Measurements from ENCODE around the gene MAST4. TPM values are rescaled to one million over a fixed set of nuclear protein-coding genes. Genes with fewer than 3 reads are reported as not detected.
"Not testable (repeated sequence)": the region's sequence is repeated elsewhere in the genome, so short reads cannot be mapped to it uniquely, and the experiment has no call there.

The MAST4 gene
- total and polyA plus RNA-seq, 5 donors = 18.9 to 71.5 (median 52.4) TPM

DNA sequence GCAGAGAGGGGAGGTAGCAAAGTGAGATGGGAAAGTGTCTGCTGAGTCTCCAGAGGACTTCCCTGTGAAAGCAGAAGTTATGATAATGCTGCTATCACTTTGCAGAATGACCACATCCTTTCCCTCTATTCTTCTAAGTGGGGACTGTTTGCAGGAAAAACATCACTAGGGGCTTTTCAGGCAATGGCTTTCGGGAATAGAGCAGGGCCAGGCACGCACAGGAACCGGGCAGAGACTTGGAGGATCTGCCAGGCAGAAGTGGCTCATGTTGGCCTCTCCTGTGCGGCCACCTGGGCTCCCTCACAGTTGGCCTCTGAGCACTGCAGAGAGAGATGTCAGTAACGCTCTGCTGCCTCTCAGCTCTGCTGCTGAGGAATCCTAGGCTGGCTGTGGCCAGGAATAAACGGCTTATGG, 214.7 kb downstream of the MAST4 start:
- no peaks in the 10 kb centered on the region for H3K27me3 ChIP-seq (ENCODE audit: control insufficient read depth, insufficient read depth)
- ATAC-seq (no peak), DNase-seq (no peak)
- no peak overlapping the region for H3K27ac ChIP-seq (ENCODE audit: low read length)
- H3K4me1 ChIP-seq (ENCODE audit: control insufficient read depth, insufficient read depth, low read length) = peaks cover 4% of the 10 kb centered on the region
- no peaks in the 10 kb centered on the region for H3K9me3 ChIP-seq (ENCODE audit: control insufficient read depth, low read length)
- intact Hi-C loops (cut with DNase I) = loop anchor here in 3 of 4 donors (5.0 to 10.0 kb wide), 4 partner anchors 51 to 394 kb away; no protein-coding TSS in a partner anchor
- no peak overlapping the region for H3K4me3 ChIP-seq (ENCODE audit: low read length)
- 59% methylated on average over 6 of the region's 6 CpGs for WGBS

DNA sequence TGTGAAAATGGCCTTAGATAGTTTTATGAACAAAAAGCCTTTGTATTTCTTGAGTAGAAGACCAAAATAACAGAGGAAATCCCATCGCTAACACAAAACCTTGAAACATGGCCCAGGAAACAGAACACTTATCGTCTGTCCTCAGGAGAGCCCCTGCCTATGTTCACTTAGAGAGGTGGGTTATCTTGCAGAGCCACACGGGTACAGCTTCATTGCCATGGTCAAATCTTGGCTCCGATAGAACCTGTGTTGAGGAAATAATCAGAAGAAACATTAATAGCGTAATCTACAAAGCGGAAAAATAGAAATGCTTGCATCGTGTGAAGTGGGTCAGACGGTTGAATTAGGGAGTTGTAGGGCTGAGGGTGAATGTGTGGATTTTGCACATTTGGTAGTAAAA, 216.1 kb downstream of the MAST4 start:
- no peaks in the 10 kb centered on the region for H3K4me1 ChIP-seq (ENCODE audit: control insufficient read depth, insufficient read depth, low read length)
- no peaks in the 10 kb centered on the region for H3K27me3 ChIP-seq (ENCODE audit: control insufficient read depth, insufficient read depth)
- H3K27ac ChIP-seq (ENCODE audit: low read length) = no peak overlapping the region
- 83% methylated on average over 8 of the region's 8 CpGs for WGBS
- no peaks in the 10 kb centered on the region for H3K9me3 ChIP-seq (ENCODE audit: control insufficient read depth, low read length)
- DNase-seq (no peak), ATAC-seq (no peak)
- intact Hi-C loops (cut with DNase I) = loop anchor here in 3 of 4 donors (5.0 to 10.0 kb wide), 4 partner anchors 50 to 393 kb away; no protein-coding TSS in a partner anchor
- no peak overlapping the region for H3K4me3 ChIP-seq (ENCODE audit: low read length)

DNA sequence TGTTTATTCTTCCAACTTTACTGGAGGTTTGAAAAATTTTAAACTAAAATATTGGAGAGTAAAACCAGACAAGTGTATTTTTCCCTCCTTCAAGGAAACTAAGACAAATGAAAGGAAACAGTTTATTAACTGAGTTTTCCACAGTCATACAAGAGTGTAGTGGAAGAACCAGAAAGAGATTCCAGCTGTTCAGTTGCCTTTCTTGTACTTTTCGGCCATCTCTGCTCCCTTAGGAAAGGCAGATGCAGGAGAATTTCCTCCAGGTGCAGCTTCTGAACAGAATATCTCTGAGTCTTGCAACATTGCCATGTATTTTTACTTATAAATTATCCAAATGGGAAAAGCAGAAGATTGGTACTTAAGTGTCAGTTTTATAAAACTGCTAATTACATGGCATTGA, 217.1 kb downstream of the MAST4 start:
- no peaks in the 10 kb centered on the region for H3K4me1 ChIP-seq (ENCODE audit: control insufficient read depth, insufficient read depth, low read length)
- DNase-seq = no peak
- WGBS = 58% methylated on average over 1 of the region's 1 CpG

DNA sequence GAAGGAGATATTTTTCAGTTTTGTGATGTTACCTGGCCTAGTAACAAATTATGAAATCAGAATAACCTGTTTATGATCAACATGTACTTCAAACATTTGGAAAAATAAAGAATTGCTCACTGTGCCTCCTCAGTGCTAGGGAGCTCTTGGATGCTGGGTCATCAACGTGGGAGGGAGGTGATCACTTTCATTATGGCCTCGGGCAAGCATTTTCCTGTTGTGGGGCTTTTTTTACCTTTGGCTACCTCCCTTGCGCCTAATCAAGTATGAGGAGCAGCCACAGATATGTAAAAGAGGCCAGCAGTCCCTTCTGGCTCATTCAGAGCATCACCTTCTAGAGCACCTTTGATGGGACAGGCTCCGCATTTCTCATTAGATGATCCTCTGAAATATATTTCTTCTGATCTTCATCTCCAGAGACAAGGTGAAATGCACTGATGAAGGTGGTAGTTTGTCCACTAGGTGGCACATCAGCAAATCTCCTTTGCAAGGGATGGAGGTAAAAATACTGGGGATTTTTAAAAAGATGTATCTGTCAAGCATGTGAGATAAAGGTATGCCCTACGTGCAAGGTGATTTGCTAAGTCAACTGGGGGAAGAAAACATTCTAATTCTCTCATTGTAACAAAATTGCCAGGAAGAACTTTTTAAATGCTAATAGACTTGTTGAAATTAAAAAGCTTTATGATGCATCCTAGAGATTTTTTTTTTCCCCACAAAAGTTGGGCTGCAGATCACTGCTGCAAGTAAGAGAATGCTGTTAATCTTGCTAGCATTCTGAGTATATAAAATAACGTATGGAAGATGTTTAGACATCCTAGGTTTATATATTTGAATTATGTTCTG, 218.2 kb downstream of the MAST4 start:
- Histone ChIP-seq H3K27me3 (ENCODE audit: control insufficient read depth, insufficient read depth) (no peaks in the 10 kb centered on the region), H3K4me1 (ENCODE audit: control insufficient read depth, insufficient read depth, low read length) (peaks cover 2% of the 10 kb centered on the region), H3K9me3 (ENCODE audit: control insufficient read depth, low read length) (no peaks in the 10 kb centered on the region), H3K4me3 (ENCODE audit: low read length) (no peak overlapping the region), H3K27ac (ENCODE audit: low read length) (no peak overlapping the region)
- no peak for DNase-seq
- intact Hi-C loops (cut with DNase I) = loop anchor here in 3 of 4 donors (5.0 to 10.0 kb wide), 4 partner anchors 48 to 390 kb away; no protein-coding TSS in a partner anchor
- peak in 1 of 2 donors; percentile 35 for ATAC-seq
- 45% methylated on average over 6 of the region's 6 CpGs for WGBS

More for the DNA sequence above, 217.1 kb downstream of the MAST4 start:
- Histone ChIP-seq H3K27ac (ENCODE audit: low read length) (no peak overlapping the region), H3K4me3 (ENCODE audit: low read length) (no peak overlapping the region), H3K9me3 (ENCODE audit: control insufficient read depth, low read length) (no peaks in the 10 kb centered on the region), H3K27me3 (ENCODE audit: control insufficient read depth, insufficient read depth) (no peaks in the 10 kb centered on the region)
- no peak for ATAC-seq
- intact Hi-C loops (cut with DNase I) = loop anchor here in 3 of 4 donors (5.0 to 10.0 kb wide), 4 partner anchors 49 to 391 kb away; no protein-coding TSS in a partner anchor

- DNase-seq (no peak), ATAC-seq (no peak)
- no peak overlapping the region for H3K4me3 ChIP-seq (ENCODE audit: low read length)
- peaks cover 2% of the 10 kb centered on the region for H3K4me1 ChIP-seq (ENCODE audit: control insufficient read depth, insufficient read depth, low read length)
- 91% methylated on average over 5 of the region's 5 CpGs for WGBS
- intact Hi-C loops (cut with DNase I) = loop anchor here in 2 of 4 donors (10.0 kb wide), 3 partner anchors 46 to 386 kb away; no protein-coding TSS in a partner anchor
- H3K9me3 ChIP-seq (ENCODE audit: control insufficient read depth, low read length) = no peaks in the 10 kb centered on the region
- no peaks in the 10 kb centered on the region for H3K27me3 ChIP-seq (ENCODE audit: control insufficient read depth, insufficient read depth)
- H3K27ac ChIP-seq (ENCODE audit: low read length) = no peak overlapping the region
These were observed 222.2 kb downstream of the MAST4 start for GRCh38 chr5:66818304-66818934.

GRCh38 chr5:66818935-66819328, 222.7 kb downstream of the MAST4 start:
- DNase-seq (no peak), ATAC-seq (peak; percentile 61 to 73)
- 64% methylated on average over 4 of the region's 4 CpGs for WGBS
- H3K4me1 ChIP-seq (ENCODE audit: control insufficient read depth, insufficient read depth, low read length) = peaks cover 2% of the 10 kb centered on the region
- H3K27ac ChIP-seq (ENCODE audit: low read length) = no peak overlapping the region
- H3K4me3 ChIP-seq (ENCODE audit: low read length) = no peak overlapping the region
- no peaks in the 10 kb centered on the region for H3K27me3 ChIP-seq (ENCODE audit: control insufficient read depth, insufficient read depth)
- no peaks in the 10 kb centered on the region for H3K9me3 ChIP-seq (ENCODE audit: control insufficient read depth, low read length)
- intact Hi-C loops (cut with DNase I) = loop anchor here in 2 of 4 donors (10.0 kb wide), 3 partner anchors 46 to 386 kb away; no protein-coding TSS in a partner anchor

DNA sequence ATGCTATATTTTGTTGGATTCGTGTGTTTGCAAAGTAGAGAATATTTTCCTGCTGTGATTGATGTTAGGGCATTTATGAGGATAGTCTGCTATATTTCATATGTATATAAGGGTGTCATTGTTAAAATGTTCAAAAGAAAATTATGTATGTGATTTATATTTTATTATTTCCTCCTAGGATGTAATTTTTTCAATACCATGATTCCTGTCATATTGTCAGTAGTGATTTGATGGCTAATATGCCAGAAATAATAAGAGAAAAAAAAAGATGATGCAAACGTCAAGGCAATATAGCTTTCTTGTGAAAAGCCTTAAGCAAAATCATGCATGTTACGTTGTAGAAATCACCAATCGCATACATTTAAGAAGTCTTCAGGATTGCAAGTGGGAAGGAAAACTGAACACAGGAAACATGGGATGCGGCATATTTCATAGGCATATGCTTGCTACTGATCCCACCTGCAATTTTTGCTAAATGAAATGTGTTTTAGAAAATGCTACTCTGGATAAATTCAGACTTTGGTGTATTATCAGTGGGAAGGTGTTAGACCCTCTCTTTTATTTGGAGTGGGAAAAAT, 224.5 kb downstream of the MAST4 start:
- 92% methylated on average over 5 of the region's 5 CpGs for WGBS
- H3K9me3 ChIP-seq (ENCODE audit: control insufficient read depth, low read length) = no peaks in the 10 kb centered on the region
- H3K4me3 ChIP-seq (ENCODE audit: low read length) = no peak overlapping the region
- DNase-seq (no peak), ATAC-seq (no peak)
- intact Hi-C loops (cut with DNase I) = no loop called here
- no peak overlapping the region for H3K27ac ChIP-seq (ENCODE audit: low read length)
- H3K4me1 ChIP-seq (ENCODE audit: control insufficient read depth, insufficient read depth, low read length) = peaks cover 2% of the 10 kb centered on the region
- H3K27me3 ChIP-seq (ENCODE audit: control insufficient read depth, insufficient read depth) = no peaks in the 10 kb centered on the region

GRCh38 chr5:66821688-66822429, 225.7 kb downstream of the MAST4 start:
- Histone ChIP-seq H3K9me3 (ENCODE audit: control insufficient read depth, low read length) (no peaks in the 10 kb centered on the region), H3K27me3 (ENCODE audit: control insufficient read depth, insufficient read depth) (no peaks in the 10 kb centered on the region), H3K4me3 (ENCODE audit: low read length) (no peak overlapping the region), H3K4me1 (ENCODE audit: control insufficient read depth, insufficient read depth, low read length) (peaks cover 2% of the 10 kb centered on the region), H3K27ac (ENCODE audit: low read length) (no peak overlapping the region)
- ATAC-seq = peak in 1 of 2 donors; percentile 29
- WGBS = 73% methylated on average over 4 of the region's 4 CpGs
- intact Hi-C loops (cut with DNase I) = no loop called here
- DNase-seq = no peak

DNA sequence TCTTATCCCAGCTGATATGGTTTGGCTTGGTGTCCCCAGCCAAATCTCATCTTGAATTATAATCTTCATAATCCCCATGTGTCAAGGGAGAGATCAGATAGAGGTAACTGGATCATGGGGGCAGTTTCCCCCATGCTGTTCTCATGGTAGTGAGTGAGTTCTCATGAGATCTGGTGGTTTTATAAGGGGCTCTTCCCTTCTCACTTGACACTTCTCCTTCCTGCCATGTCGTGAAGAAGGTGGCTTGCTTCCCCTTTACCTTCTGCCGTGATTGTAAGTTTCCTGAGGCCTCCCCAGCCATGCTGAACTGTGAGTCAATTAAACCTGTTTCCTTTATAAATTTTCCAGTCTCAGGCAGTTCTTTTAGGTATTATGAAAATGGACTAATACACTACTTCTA, 226.7 kb downstream of the MAST4 start:
- H3K4me1 ChIP-seq (ENCODE audit: control insufficient read depth, insufficient read depth, low read length); DNase-seq; H3K27me3 ChIP-seq (ENCODE audit: control insufficient read depth, insufficient read depth); H3K9me3 ChIP-seq (ENCODE audit: control insufficient read depth, low read length); H3K4me3 ChIP-seq (ENCODE audit: low read length); ATAC-seq; intact Hi-C loops (cut with DNase I); H3K27ac ChIP-seq (ENCODE audit: low read length): not testable (repeated sequence)
- 62% methylated on average over 2 of the region's 2 CpGs for WGBS

- ATAC-seq (no peak), DNase-seq (no peak)
- Histone ChIP-seq H3K4me3 (ENCODE audit: low read length) (no peak overlapping the region), H3K9me3 (ENCODE audit: control insufficient read depth, low read length) (no peaks in the 10 kb centered on the region), H3K27ac (ENCODE audit: low read length) (no peak overlapping the region), H3K27me3 (ENCODE audit: control insufficient read depth, insufficient read depth) (no peaks in the 10 kb centered on the region), H3K4me1 (ENCODE audit: control insufficient read depth, insufficient read depth, low read length) (no peaks in the 10 kb centered on the region)
- 92% methylated on average over 4 of the region's 4 CpGs for WGBS
- intact Hi-C loops (cut with DNase I) = no loop called here
These were observed 228.3 kb downstream of the MAST4 start for GRCh38 chr5:66824476-66824875.

All from right cardiac atrium (tissue), 5 donors.